Inferior parietal cortex (tissue), 1 donor: ENCODE measurements around the gene ARHGAP12.

Source experiments
- DNase-seq: peaks from one replicate; pipeline ENCODE4 v3.0.0-alpha.2; 2016; ENCODE audit errors: extremely low spot score

ARHGAP12 gene

GRCh38 chr10:31948021-31948420 is 19.4 kb upstream of the ARHGAP12 start:
- no peak for DNase-seq

- DNase-seq = peak; percentile 73
Observed at GRCh38 chr10:31947144-31947926, 18.7 kb upstream of the ARHGAP12 start.

- no peak for DNase-seq
Observed at GRCh38 chr10:31945392-31945791, 16.8 kb upstream of the ARHGAP12 start.

GRCh38 chr10:31944071-31944433 is 15.4 kb upstream of the ARHGAP12 start:
- no peak for DNase-seq

- no peak for DNase-seq
Observed at GRCh38 chr10:31942892-31943291, 14.3 kb upstream of the ARHGAP12 start.

- no peak for DNase-seq
Observed at GRCh38 chr10:31942435-31942834, 13.8 kb upstream of the ARHGAP12 start.

- no peak for DNase-seq
Observed at GRCh38 chr10:31940839-31941653, 12.4 kb upstream of the ARHGAP12 start.

- no peak for DNase-seq
Observed at GRCh38 chr10:31939797-31940708, 11.4 kb upstream of the ARHGAP12 start.

GRCh38 chr10:31937371-31937770 is 8.7 kb upstream of the ARHGAP12 start:
- DNase-seq = no peak

GRCh38 chr10:31936933-31937332 is 8.3 kb upstream of the ARHGAP12 start:
- DNase-seq = no peak

GRCh38 chr10:31936086-31936485 is 7.5 kb upstream of the ARHGAP12 start:
- DNase-seq = no peak

GRCh38 chr10:31935678-31936077 is 7.0 kb upstream of the ARHGAP12 start:
- no peak for DNase-seq

- DNase-seq = no peak
Observed at GRCh38 chr10:31932838-31933237, 4.2 kb upstream of the ARHGAP12 start.

- no peak for DNase-seq
Observed at GRCh38 chr10:31930856-31931255, 2.2 kb upstream of the ARHGAP12 start.

- DNase-seq = peak; percentile 61
Observed at GRCh38 chr10:31930023-31930751, 1.6 kb upstream of the ARHGAP12 start.

- DNase-seq = peak; percentile 37
Observed at GRCh38 chr10:31929261-31930022, 811 bp upstream of the ARHGAP12 start.

GRCh38 chr10:31927884-31928548 is 615 bp downstream of the ARHGAP12 start:
- DNase-seq = no peak

GRCh38 chr10:31927565-31927883 is 1.1 kb downstream of the ARHGAP12 start:
- DNase-seq = peak; percentile 62

- DNase-seq = no peak
Observed at GRCh38 chr10:31926765-31927564, 1.7 kb downstream of the ARHGAP12 start.
